Measurements from ENCODE around the gene HSPA4.
"Not testable (repeated sequence)": the region's sequence is repeated elsewhere in the genome, so short reads cannot be mapped to it uniquely, and the experiment has no call there.

HSPA4 gene

GRCh38 chr5:133034064-133034463 is 17.7 kb upstream of the HSPA4 start:
- TF ChIP-seq, protein P1, sequence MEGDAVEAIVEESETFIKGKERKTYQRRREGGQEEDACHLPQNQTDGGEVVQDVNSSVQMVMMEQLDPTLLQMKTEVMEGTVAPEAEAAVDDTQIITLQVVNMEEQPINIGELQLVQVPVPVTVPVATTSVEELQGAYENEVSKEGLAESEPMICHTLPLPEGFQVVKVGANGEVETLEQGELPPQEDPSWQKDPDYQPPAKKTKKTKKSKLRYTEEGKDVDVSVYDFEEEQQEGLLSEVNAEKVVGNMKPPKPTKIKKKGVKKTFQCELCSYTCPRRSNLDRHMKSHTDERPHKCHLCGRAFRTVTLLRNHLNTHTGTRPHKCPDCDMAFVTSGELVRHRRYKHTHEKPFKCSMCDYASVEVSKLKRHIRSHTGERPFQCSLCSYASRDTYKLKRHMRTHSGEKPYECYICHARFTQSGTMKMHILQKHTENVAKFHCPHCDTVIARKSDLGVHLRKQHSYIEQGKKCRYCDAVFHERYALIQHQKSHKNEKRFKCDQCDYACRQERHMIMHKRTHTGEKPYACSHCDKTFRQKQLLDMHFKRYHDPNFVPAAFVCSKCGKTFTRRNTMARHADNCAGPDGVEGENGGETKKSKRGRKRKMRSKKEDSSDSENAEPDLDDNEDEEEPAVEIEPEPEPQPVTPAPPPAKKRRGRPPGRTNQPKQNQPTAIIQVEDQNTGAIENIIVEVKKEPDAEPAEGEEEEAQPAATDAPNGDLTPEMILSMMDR (IDR thresholded peaks at IDR 0.05; ENCODE audit: low read depth, low read length): no peak
- no peak for DNase-seq
- no peaks in the 10 kb centered on the region for H3K27me3 ChIP-seq (ENCODE audit: insufficient read depth, low read depth, severe bottlenecking)
- H3K4me3 ChIP-seq (ENCODE audit: low read depth, low read length): no peak overlapping the region
- no peak overlapping the region for H3K27ac ChIP-seq
- H3K9me3 ChIP-seq (ENCODE audit: severe bottlenecking): no peaks in the 10 kb centered on the region
- H3K36me3 ChIP-seq: no peaks in the 10 kb centered on the region

DNA sequence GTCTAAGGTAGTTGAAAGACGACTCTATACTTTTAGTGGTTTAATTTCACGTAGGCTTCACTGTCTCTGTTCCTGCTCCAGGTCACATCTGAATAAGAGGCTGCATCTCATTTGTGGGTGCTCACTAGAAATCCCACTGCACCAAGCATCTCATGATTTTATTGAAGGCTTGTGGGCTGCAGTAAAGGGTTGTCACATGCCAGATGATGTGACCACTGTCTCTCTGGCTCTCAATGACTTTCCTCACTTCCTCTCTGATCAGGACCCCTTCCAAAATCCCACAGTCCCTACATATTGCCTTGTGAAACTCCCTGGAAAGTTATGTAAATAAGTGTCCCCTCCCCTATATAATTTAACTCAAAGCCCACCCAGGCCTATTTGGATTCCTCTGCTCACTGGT is 16.6 kb upstream of the HSPA4 start:
- Histone ChIP-seq H3K27ac (no peak overlapping the region), H3K27me3 (ENCODE audit: insufficient read depth, low read depth, severe bottlenecking) (no peaks in the 10 kb centered on the region), H3K9me3 (ENCODE audit: severe bottlenecking) (no peaks in the 10 kb centered on the region), H3K36me3 (no peaks in the 10 kb centered on the region), H3K4me3 (ENCODE audit: low read depth, low read length) (no peak overlapping the region)
- TF ChIP-seq, protein P1 (IDR thresholded peaks at IDR 0.05; ENCODE audit: low read depth, low read length): no peak
- DNase-seq: no peak

DNA sequence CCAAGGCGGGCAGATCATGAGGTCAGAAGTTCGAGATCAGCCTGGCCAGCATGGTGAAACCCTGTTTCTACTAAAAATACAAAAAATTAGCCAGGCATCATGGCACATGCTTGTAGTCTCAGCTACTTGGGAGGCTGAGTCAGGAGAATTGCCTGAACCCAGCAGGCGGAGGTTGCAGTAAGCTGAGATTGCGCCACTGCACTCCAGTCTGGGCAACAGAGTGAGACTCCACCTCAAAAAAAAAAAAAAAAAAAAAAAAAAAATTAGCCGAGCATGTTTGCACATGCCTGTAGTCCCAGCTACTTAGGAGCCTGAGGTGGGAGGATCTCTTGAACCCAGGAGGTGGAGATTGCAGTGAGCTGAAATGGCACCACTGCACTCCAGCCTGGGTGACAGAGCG is 15.1 kb upstream of the HSPA4 start:
- DNase-seq, H3K36me3 ChIP-seq: not testable (repeated sequence)

GRCh38 chr5:133041157-133041784 is 10.5 kb upstream of the HSPA4 start:
- DNase-seq: no peak
- Histone ChIP-seq H3K9me3 (ENCODE audit: severe bottlenecking) (no peaks in the 10 kb centered on the region), H3K27me3 (ENCODE audit: insufficient read depth, low read depth, severe bottlenecking) (no peaks in the 10 kb centered on the region), H3K27ac (no peak overlapping the region), H3K36me3 (no peaks in the 10 kb centered on the region), H3K4me3 (ENCODE audit: low read depth, low read length) (no peak overlapping the region)
- TF ChIP-seq, protein P1 (IDR thresholded peaks at IDR 0.05; ENCODE audit: low read depth, low read length): no peak

More for the DNA sequence above, 15.1 kb upstream of the HSPA4 start:
- not testable (repeated sequence) for H3K4me3 ChIP-seq (ENCODE audit: low read depth, low read length); H3K27me3 ChIP-seq (ENCODE audit: insufficient read depth, low read depth, severe bottlenecking); H3K27ac ChIP-seq; H3K9me3 ChIP-seq (ENCODE audit: severe bottlenecking)

GRCh38 chr5:133041910-133042309 is 9.9 kb upstream of the HSPA4 start:
- Histone ChIP-seq H3K27ac (no peak overlapping the region), H3K4me3 (ENCODE audit: low read depth, low read length) (no peak overlapping the region), H3K27me3 (ENCODE audit: insufficient read depth, low read depth, severe bottlenecking) (no peaks in the 10 kb centered on the region), H3K9me3 (ENCODE audit: severe bottlenecking) (no peaks in the 10 kb centered on the region), H3K36me3 (no peaks in the 10 kb centered on the region)
- DNase-seq: no peak
- TF ChIP-seq, protein P1 (IDR thresholded peaks at IDR 0.05; ENCODE audit: low read depth, low read length): no peak

DNA sequence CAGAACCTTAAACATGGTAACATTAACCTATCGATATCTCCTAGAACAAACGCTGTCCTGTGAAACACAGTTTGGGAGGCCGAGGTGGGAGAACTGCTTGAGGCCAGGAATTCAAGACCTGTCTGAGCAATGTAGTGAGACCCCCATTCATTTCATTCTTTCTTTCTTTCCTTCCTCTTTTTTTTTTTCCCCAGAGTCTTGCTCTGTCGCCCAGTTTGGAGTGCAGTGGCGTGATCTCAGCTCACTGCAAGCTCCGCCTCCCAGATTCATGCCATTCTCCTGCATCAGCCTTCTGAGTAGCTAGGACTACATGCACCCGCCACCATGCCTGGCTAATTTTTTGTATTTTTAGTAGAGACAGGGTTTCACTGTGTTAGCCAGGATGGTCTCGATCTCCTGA is 5.3 kb upstream of the HSPA4 start:
- H3K27ac ChIP-seq; H3K9me3 ChIP-seq (ENCODE audit: severe bottlenecking); H3K4me3 ChIP-seq (ENCODE audit: low read depth, low read length); H3K36me3 ChIP-seq; DNase-seq; H3K27me3 ChIP-seq (ENCODE audit: insufficient read depth, low read depth, severe bottlenecking): not testable (repeated sequence)

DNA sequence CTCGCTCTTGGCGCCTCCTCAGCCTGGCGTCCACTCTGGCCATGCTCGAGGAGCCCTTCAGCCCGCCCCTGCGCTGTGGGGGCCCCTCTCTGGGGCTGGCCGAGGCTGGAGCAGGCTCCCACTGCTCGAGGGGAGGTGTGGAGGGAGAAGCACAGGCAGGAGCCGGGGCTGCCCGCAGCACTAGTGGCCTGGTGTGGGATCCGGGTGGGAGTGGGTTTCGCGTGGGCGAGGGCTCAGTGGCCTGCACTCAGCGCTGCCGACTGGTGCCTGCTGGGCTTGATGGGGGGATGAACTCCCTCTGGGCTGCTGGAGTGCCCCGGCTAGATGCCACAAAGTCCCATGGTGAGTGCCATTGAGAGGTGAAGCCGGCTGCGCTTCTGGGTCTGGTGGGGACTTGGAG is 4.4 kb upstream of the HSPA4 start:
- Histone ChIP-seq H3K4me3 (ENCODE audit: low read depth, low read length) (no peak overlapping the region), H3K27me3 (ENCODE audit: insufficient read depth, low read depth, severe bottlenecking) (no peaks in the 10 kb centered on the region), H3K36me3 (peaks cover 6% of the 10 kb centered on the region), H3K9me3 (ENCODE audit: severe bottlenecking) (no peaks in the 10 kb centered on the region), H3K27ac (no peak overlapping the region)
- DNase-seq: no peak
- TF ChIP-seq, protein P1 (IDR thresholded peaks at IDR 0.05; ENCODE audit: low read depth, low read length): no peak

Measured in WERI-Rb-1 (cell line).